Fibroblast of lung (primary cell): ENCODE measurements around the gene ZNF774. TPM values are rescaled to one million over a fixed set of nuclear protein-coding genes. Genes with fewer than 3 reads are reported as not detected.
A peak's percentile ranks its signal among the peaks of the same experiment; 100 is the strongest.

Source experiments
- DNase-seq, 2 donors: peaks; one replicate each; pipeline versions ENCODE4 v3.0.0 to v3.0.0-alpha.2; 2010; ENCODE audit warnings: low read depth in 2 of 2
- H2AFZ ChIP-seq: 2 replicates; pipeline ENCODE4 v1.5.1; 2012; ENCODE audit warnings: low read length, control low read depth, inconsistent platforms
- H3K27ac ChIP-seq: 2 replicates; pipeline ENCODE4 v1.5.1; 2011; ENCODE audit warnings: low read length, control low read depth; ENCODE audit not compliant: insufficient read depth
- H3K27me3 ChIP-seq: 2 replicates; pipeline ENCODE4 v1.5.1; 2011; ENCODE audit warnings: mild to moderate bottlenecking, low read length; ENCODE audit not compliant: control insufficient read depth, insufficient read depth
- H3K36me3 ChIP-seq: 2 replicates; pipeline ENCODE4 v1.5.1; 2011; ENCODE audit warnings: low read length; ENCODE audit not compliant: control insufficient read depth, insufficient read depth
- H3K4me1 ChIP-seq: 2 replicates; pipeline ENCODE4 v1.5.1; 2011; ENCODE audit warnings: low read length; ENCODE audit not compliant: control insufficient read depth, insufficient read depth; ENCODE audit errors: extremely low read depth
- H3K4me2 ChIP-seq: 2 replicates; pipeline ENCODE4 v1.5.1; 2011; ENCODE audit warnings: low read length, control low read depth; ENCODE audit not compliant: insufficient read depth; ENCODE audit errors: extremely low read depth
- H3K4me3 ChIP-seq, 4 experiments: fragments of 200-600 bp in 1 of 4; sonication (generic) in 1 of 4; replicated peaks in 1 of 4; 2 replicates each; pipeline ENCODE4 v1.5.1; 2011 to 2016; ENCODE audit warnings: low read length in 4 of 4, low read depth in 3 of 4, mild to moderate bottlenecking in 3 of 4, control low read depth in 2 of 4, inconsistent platforms in 1 of 4, mixed read lengths in 1 of 4; ENCODE audit not compliant: insufficient read depth in 1 of 4; ENCODE audit errors: control extremely low read depth in 1 of 4
- H3K79me2 ChIP-seq: 2 replicates; pipeline ENCODE4 v1.5.1; 2012; ENCODE audit warnings: mild to moderate bottlenecking, low read length, inconsistent platforms; ENCODE audit not compliant: control insufficient read depth, insufficient read depth
- H3K9ac ChIP-seq: 2 replicates; pipeline ENCODE4 v1.5.1; 2011; ENCODE audit warnings: mild to moderate bottlenecking, low read length, control low read depth; ENCODE audit not compliant: insufficient read depth
- H3K9me3 ChIP-seq: 2 replicates; pipeline ENCODE4 v1.5.1; 2012; ENCODE audit warnings: low read depth, low read length; ENCODE audit not compliant: control insufficient read depth, insufficient read depth
- H4K20me1 ChIP-seq: 2 replicates; pipeline ENCODE4 v1.5.1; 2011; ENCODE audit warnings: low read length; ENCODE audit not compliant: control insufficient read depth, insufficient read depth; ENCODE audit errors: extremely low read depth
- CTCF ChIP-seq, 2 donors: IDR thresholded peaks in 1 of 2; conservative IDR thresholded peaks in 1 of 2; 1 replicate in 1 of 2; 2 replicates in 1 of 2; pipeline ENCODE4 v1.5.1; 2011 to 2012; ENCODE audit warnings: low read length in 2 of 2, control low read depth in 1 of 2, inconsistent platforms in 1 of 2, low read depth in 1 of 2, mild to moderate bottlenecking in 1 of 2
- EZH2 ChIP-seq: IDR thresholded peaks from 2 replicates; pipeline ENCODE4 v1.5.1; 2012; ENCODE audit warnings: low read length, control low read depth, mild to moderate bottlenecking; ENCODE audit errors: missing control alignments
- polyA plus RNA-seq, 2 donors: library from polyadenylated mRNA; depleted of rRNA in 1 of 2; stranded (reverse) in 1 of 2; unstranded in 1 of 2; fragments of >200 nt; gene quantifications; 2 replicates each; pipeline ENCODE4 v1.2.1, GENCODE V29; 2011 to 2012; ENCODE audit warnings: missing spikeins in 1 of 2
- total RNA-seq: library from RNA; depleted of rRNA; stranded (reverse); fragments of >200 nt; gene quantifications from 2 replicates; pipeline ENCODE4 v1.2.1, GENCODE V29; 2014

The ZNF774 gene
- total and polyA plus RNA-seq, 2 donors (not counting 1 experiment from before 2014, with no cell fraction given): 1.3 to 1.8 TPM

DNA sequence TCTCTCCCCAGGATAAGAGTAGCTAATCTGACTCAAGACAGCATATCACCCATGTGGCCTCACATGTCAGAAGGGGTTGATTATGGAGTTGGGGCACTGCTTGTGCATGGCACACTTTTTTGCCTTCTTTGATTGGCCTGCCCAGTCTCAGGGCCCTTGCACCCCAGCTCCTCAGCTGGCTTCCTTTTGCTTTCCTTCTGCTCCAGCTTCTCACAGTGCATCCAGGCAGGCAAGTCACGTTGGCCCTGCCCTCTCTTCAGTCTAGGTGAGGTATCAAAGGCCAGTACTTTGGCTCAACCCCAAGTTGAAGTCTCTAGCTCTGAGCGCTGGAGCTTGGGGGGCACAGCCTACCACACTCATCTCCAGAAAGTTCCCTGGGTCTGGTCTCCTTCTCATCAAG, 44.4 kb upstream of the ZNF774 start:
- no peak for TF ChIP-seq EZH2
- no peak for TF ChIP-seq CTCF (conservative IDR thresholded peaks at IDR 0.05 in 1 of 2, IDR thresholded peaks at IDR 0.05 in 1 of 2; ENCODE audit: low read depth in 1 of 2, low read length in 2 of 2)
- no peak overlapping the region for H3K27ac ChIP-seq

GRCh38 chr15:90309020-90309419, 43.1 kb upstream of the ZNF774 start:
- H3K9ac ChIP-seq: no peak overlapping the region
- no peak for DNase-seq
- no peak overlapping the region for H3K27ac ChIP-seq
- no peaks in the 10 kb centered on the region for H4K20me1 ChIP-seq
- H2AFZ ChIP-seq: no peak overlapping the region
- H3K4me3 ChIP-seq: no peak overlapping the region
- no peaks in the 10 kb centered on the region for H3K4me1 ChIP-seq
- no peaks in the 10 kb centered on the region for H3K79me2 ChIP-seq
- H3K4me2 ChIP-seq: no peak overlapping the region
- H3K9me3 ChIP-seq: no peaks in the 10 kb centered on the region
- TF ChIP-seq EZH2 (no peak), CTCF (conservative IDR thresholded peaks at IDR 0.05 in 1 of 2, IDR thresholded peaks at IDR 0.05 in 1 of 2; ENCODE audit: low read depth in 1 of 2, low read length in 2 of 2) (no peak)
- no peaks in the 10 kb centered on the region for H3K36me3 ChIP-seq
- no peaks in the 10 kb centered on the region for H3K27me3 ChIP-seq

More for the DNA sequence above, 44.4 kb upstream of the ZNF774 start:
- no peaks in the 10 kb centered on the region for H3K27me3 ChIP-seq
- H3K79me2 ChIP-seq: no peaks in the 10 kb centered on the region
- H3K9ac ChIP-seq: no peak overlapping the region
- H3K9me3 ChIP-seq: no peaks in the 10 kb centered on the region
- no peaks in the 10 kb centered on the region for H3K4me1 ChIP-seq
- no peaks in the 10 kb centered on the region for H3K36me3 ChIP-seq
- no peak overlapping the region for H2AFZ ChIP-seq
- no peak overlapping the region for H3K4me3 ChIP-seq
- H4K20me1 ChIP-seq: no peaks in the 10 kb centered on the region
- H3K4me2 ChIP-seq: no peak overlapping the region
- no peak for DNase-seq

GRCh38 chr15:90315278-90315982, 36.7 kb upstream of the ZNF774 start:
- no peak overlapping the region for H3K4me2 ChIP-seq
- H4K20me1 ChIP-seq: no peaks in the 10 kb centered on the region
- no peak overlapping the region for H3K27ac ChIP-seq
- no peaks in the 10 kb centered on the region for H3K36me3 ChIP-seq
- H3K79me2 ChIP-seq: no peaks in the 10 kb centered on the region
- no peak for TF ChIP-seq CTCF (conservative IDR thresholded peaks at IDR 0.05 in 1 of 2, IDR thresholded peaks at IDR 0.05 in 1 of 2; ENCODE audit: low read depth in 1 of 2, low read length in 2 of 2)
- no peak for TF ChIP-seq EZH2
- no peak overlapping the region for H3K9ac ChIP-seq
- H3K27me3 ChIP-seq: no peaks in the 10 kb centered on the region
- peak; percentile 86 to 89 for DNase-seq
- no peak overlapping the region for H3K4me3 ChIP-seq
- H3K9me3 ChIP-seq: no peaks in the 10 kb centered on the region
- H3K4me1 ChIP-seq: no peaks in the 10 kb centered on the region
- H2AFZ ChIP-seq: peak overlapping the region; percentile 29
